GM20000 (cell line): Measurements from ENCODE around the gene RIC8A.
"Not testable (repeated sequence)": the region's sequence is repeated elsewhere in the genome, so short reads cannot be mapped to it uniquely, and the experiment has no call there.

ENCODE experiments used
- DNase-seq: peaks from one replicate; pipeline ENCODE4 v3.0.0; 2012; ENCODE audit warnings: low spot score
- CTCF ChIP-seq: IDR thresholded peaks from 2 replicates; pipeline ENCODE4 v1.5.1; 2012; ENCODE audit warnings: mild to moderate bottlenecking, control low read depth; ENCODE audit errors: extremely low read depth, missing control alignments

RIC8A gene

GRCh38 chr11:236774-237767, 29.6 kb downstream of the RIC8A start, which contains the start of gene PSMD13:
Gene PSMD13 (plus strand): TSS chr11:236976. CDS start chr11:237050, 74 bp downstream.
- peak; percentile 95 for DNase-seq
- TF ChIP-seq CTCF = no peak

GRCh38 chr11:238346-238745, 30.8 kb downstream of the RIC8A start:
- DNase-seq = not testable (repeated sequence)

DNA sequence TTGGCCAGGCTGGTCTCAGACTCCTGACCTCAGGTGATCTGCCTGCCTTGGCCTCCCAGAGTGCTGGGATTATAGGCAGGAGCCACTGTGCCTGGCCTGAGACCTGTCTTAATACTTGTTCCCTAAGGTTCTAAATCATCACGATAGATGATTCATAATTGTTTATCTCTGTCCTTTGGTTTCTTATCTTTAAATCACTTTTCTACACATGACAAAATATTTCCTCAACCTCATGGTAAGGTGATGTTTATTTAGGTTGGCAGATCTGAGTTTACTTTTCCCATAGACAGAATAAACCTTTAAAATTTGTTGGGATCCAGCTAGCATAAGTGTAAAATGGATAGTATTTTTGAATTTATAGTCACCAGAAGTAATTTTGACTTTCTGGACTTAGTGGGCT, 32.8 kb downstream of the RIC8A start:
- no peak for TF ChIP-seq CTCF
- DNase-seq = no peak

- no peak for DNase-seq
- TF ChIP-seq CTCF = no peak
Observed at GRCh38 chr11:241634-242033, 34.1 kb downstream of the RIC8A start.

DNA sequence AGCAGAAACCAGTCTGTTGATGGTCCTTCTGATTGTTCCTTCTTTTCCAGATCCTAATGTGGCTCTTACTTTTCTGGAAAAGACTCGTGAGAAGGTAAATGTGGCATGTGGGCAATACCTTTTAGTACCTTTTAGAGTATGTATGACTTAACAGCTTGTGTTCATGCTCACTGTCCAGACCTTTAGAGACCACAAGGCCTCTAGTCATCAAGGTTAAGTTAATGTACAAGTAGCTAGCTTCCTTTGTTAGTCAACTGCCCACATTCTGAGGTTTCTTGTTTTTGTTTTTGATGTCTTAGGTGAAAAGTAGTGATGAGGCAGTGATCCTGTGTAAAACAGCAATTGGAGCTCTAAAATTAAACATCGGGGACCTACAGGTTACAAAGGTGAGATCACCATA, 36.9 kb downstream of the RIC8A start:
- no peak for DNase-seq
- no peak for TF ChIP-seq CTCF

DNA sequence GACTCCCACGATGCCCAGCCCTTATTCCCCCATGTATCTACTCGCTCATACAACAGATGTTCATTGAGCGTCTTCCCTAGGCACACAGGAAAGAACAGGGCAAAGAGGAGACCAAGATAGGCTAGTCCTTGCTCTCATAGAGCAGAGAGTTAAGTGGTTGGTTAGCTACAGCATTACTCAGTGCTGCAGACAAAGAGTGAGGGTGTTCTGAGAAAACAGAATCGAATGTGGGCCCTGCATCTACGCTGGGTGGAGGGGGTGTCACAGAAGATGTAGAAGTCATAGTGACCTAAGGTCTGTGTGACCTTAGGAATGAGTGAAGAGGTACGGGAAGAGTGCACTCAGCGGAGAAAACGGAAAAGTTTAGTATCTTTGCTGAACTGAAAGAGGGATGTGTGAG, 41.6 kb downstream of the RIC8A start:
- no peak for TF ChIP-seq CTCF
- DNase-seq = no peak

DNA sequence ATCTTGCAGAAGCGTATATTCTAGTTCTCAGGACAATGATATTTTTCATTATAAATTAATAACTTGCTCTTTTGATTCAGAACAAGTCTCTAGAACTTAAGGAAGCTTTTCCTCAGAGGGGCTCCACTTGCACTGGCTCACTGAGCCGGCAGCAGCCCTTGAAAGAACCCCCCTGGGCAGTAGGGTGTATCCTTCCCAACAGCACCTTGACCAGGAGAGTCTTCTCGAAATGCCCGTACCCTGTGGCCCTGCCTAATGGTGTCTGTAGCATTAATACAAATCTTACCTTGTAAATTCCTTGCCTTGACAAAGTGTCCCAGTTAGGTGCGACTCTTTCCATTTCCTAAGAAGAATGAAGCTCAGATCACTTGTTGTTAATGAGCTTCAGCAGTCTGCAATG, 42.8 kb downstream of the RIC8A start:
- no peak for TF ChIP-seq CTCF
- no peak for DNase-seq
